GM19023 (cell line): ENCODE measurements around the gene RFX1.
"Not testable (repeated sequence)": the region's sequence is repeated elsewhere in the genome, so short reads cannot be mapped to it uniquely, and the experiment has no call there.

Experiments used
- ATAC-seq: cut with Tn5 transposase; IDR thresholded peaks from one replicate; pipeline ENCODE4 v1.9.1; 2021; ENCODE audit warnings: mild to moderate bottlenecking, moderate library complexity; ENCODE audit not compliant: unreplicated experiment

The RFX1 gene

DNA sequence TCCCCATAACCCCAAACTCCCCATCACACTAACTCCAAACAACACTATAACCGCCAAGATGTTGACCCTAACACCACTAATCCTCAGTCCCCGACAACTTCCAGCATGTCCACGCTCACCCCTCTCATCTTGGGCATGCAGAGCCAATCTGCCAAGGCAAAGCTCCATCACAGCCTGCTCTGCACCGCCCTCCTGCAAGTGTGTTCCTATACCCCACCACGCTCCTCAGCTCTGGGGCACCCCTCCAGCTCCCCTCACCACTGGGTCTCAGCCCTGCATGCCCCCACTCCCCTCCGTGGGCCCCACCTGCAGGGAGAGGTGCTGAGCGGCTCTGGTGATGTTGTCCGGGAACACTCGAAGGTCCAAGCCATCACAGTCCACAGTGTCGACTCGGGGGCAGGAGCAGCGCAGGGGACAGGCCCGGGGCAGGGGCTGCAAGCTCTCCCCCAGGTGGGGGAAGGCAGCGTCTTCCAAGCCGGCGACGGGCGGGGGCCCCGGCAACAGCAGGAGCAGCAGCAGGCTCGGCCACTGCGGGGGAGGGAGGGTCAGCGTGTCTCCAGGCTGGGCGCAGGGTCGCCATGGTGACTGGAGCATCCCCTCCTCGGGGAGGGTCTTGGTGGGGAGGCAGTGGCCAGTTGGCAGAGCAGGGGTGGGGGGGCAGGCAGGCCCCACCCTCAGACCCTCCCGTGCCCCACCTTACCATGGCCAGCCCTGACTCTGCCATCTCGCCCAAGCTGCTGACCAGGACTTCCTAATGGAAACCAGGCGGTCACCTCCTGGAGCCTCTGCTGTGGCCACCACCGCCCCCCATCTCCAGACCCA lies 68.4 kb downstream of the RFX1 start:
- ATAC-seq, result no peak

- no peak for ATAC-seq
Measured at GRCh38 chr19:13935765-13936510, 70.2 kb downstream of the RFX1 start.

GRCh38 chr19:13934785-13935109 lies 71.4 kb downstream of the RFX1 start:
- no peak for ATAC-seq

DNA sequence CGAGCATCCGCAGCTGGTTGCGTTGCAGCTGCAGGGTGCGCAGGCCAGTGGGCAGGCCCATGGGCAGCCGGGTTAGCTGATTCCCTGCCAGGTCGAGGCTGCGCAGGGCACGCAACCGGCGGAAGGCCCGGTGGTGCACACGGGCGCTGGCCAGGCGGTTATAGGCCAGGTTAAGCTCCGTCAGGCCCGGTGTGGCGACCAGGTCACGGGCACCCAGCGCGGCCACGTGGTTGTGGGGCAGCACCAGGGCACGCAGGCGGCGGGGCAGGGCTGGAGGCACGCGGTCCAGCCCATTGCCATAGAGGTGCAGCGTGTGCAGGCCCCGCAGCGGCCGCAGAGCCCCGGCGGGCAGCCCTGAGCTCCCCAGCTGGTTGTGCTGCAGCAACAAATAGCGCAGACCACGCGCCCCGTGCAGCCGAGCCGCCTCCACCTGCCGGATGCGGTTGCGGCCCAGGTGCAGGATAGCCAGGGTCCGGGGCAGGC lies 73.2 kb downstream of the RFX1 start:
- ATAC-seq, result no peak

GRCh38 chr19:13932149-13932637 lies 73.9 kb downstream of the RFX1 start:
- ATAC-seq, result no peak

- ATAC-seq, result no peak
Measured at GRCh38 chr19:13931391-13932148, 74.5 kb downstream of the RFX1 start.

- no peak for ATAC-seq
Measured at GRCh38 chr19:13930402-13930801, 75.7 kb downstream of the RFX1 start.

DNA sequence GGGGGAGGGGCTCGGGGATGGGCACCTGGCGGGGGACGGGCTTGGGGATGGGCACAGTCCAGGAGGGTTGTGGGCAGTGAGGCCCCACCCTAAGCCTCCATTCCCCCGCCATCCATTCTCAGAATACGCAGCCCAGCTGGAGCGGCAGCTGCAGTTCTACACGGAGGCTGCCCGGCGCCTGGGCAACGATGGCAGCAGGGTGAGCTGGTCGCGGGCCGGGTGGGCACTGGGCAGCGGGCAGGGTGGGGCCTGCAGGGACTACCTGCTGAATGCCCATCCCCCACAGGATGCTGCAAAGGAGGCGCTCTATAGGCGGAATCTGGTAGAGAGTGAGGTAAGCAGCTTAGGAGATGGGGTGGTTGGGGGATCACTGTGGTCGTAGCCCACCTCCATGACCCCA lies 76.2 kb downstream of the RFX1 start:
- no peak for ATAC-seq

GRCh38 chr19:13929340-13929739 lies 76.8 kb downstream of the RFX1 start:
- ATAC-seq, result no peak

GRCh38 chr19:13926715-13927114 lies 79.4 kb downstream of the RFX1 start:
- ATAC-seq, result no peak

DNA sequence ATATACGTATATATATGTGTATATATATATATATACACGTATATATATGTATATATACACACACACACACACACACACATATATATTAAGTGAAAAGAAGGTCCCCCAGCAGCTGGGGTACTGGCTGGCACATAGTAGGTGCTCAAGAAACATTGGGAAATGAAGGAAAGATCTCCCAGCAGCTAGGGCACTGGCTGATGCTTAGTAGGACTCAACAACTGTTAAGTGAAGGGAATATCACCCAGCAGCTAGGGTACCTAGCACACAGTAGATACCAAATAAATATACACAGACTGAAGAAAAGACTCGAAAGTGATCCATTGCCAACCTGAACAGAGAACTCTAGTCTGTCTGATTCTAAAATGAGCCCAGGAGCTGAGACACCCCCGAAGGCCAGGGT lies 80.1 kb downstream of the RFX1 start:
- ATAC-seq, result no peak

GRCh38 chr19:13923194-13923987 lies 82.7 kb downstream of the RFX1 start:
- ATAC-seq, result no peak

DNA sequence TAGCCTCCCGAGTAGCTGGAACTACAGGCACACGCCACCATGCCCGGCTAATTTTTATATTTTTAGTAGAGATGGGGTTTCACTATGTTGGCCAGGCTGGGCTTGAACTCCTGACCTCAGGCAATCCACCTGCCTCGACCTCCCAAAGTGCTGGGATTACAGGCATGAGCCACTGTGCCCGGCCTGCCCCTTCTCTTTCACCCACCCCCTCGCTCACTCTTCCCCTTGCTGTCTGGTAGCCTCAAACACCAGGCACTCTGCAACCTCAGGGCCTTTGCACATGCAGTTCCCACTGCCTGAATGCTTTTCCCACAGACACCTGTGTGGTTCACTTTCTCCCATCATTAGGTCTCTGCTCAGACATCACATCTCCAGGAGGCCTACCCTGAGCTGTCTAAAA lies 84.0 kb downstream of the RFX1 start:
- ATAC-seq, result not testable (repeated sequence)

DNA sequence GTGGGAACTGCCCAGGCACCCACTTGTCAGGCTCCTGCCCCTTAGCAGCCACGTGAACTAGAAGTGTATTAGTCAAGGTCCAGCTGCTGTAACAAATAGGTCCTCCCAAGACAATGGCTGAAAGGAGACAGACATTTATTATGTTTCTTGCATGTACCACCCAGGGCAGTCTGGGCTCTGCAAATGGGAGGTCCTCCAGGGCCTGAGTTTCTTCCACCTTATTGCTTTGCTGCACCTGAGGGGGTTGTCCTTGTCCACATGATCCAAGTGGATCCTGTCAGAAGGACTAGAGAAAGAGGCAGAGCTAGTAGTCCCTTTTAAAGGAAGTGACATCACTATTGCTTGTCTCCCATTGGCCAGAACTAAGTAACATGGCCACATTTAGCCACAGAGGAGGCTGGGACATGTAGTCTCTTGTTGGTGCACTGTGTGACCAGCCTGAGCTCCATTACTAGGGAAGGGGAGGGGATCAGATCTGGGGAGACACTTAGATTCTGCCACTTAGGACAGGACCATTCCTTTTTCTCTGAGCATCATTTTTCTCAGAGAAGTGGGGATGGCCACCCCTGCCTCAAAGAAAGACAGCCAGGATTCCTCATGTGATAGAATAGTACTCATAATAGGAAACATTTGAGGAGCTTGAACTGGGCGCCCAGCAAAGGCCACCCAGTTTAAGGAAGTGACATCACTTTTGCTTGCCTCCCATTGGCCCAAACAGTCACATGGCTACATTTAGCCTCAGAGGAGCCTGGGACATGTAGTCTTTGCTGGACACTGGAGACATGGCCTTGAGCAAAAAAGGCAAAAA lies 85.0 kb downstream of the RFX1 start:
- ATAC-seq, result no peak

DNA sequence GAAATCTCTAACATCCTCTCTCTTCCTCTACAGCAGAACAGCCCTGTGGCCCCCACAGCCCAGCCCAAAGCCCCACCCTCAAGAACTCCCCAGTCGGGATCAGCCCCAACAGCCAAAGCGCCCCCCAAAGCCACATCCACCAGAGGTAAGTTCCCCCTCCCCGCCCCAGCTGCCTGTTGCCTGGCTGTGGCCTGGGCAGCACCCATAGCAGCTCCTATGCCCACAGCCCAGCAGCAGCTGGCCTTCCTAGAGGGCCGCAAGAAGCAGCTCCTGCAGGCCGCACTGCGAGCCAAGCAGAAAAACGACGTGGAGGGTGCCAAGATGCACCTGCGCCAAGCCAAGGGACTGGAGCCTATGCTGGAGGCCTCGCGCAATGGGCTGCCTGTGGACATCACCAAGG lies 85.6 kb downstream of the RFX1 start:
- no peak for ATAC-seq

DNA sequence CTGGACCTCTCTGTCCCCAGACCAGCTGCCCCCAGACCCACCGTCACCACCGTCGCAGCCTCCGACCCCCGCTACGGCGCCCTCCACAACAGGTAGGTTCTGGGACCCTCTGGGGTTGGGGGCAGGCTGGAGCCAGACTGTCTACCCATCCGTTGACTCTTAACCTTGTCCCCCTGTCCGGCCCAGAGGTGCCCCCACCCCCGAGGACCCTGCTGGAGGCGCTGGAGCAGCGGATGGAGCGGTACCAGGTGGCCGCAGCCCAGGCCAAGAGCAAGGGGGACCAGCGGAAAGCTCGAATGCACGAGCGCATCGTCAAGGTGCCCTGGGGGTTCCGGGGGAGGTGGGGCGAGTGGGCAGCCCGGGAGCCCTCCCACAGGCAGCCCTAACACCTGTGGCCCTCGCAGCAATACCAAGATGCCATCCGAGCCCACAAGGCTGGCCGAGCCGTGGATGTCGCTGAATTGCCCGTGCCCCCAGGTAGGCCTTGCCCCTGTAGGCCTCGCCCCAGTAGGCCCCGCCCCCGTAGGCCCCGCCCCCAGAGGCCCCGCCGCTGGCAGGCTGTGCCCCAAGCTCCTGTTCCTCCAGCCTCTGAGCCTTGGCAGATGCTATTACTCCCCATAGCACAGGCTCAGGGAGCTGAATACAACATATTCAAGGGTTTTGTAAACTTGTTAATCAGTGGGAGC lies 87.3 kb downstream of the RFX1 start:
- ATAC-seq, result no peak

- ATAC-seq, result no peak
Measured at GRCh38 chr19:13917888-13918406, 88.2 kb downstream of the RFX1 start.

DNA sequence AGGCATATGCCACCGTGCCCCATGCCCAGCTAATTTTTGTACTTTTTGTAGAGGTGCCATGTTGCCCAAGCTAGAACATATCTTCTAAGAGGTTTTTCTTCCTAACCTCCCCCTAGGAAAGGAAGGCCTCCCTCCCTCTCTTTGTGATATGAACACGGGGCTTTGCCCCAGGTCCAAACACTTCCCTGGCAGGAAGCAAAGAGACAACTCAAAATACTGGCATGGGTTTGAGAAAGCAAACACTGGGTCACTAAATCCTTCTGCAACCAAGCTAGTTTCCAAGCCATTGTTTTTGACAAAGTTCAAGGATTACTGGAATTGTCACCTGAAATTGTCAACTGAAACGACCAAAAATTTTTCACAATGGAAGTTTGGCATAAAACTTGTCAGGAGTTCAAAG lies 91.3 kb downstream of the RFX1 start:
- ATAC-seq, result no peak

- no peak for ATAC-seq
Measured at GRCh38 chr19:13913352-13913751, 92.8 kb downstream of the RFX1 start.
